Gastrocnemius medialis (tissue), 4 donors: Measurements from ENCODE around the gene LITAFD. TPM values are rescaled to one million over a fixed set of nuclear protein-coding genes. Genes with fewer than 3 reads are reported as not detected.

Experiments used
- ATAC-seq, 2 donors: fragments of 150-250 bp; one replicate each; pipeline ENCODE4 v1.9.1; 2016
- DNase-seq, 2 donors: peaks; one replicate each; pipeline ENCODE4 v3.0.0-alpha.2; 2019
- H3K27ac ChIP-seq, 4 donors: fragments of 200-600 bp; sonication (generic); 1 replicate in 1 of 4; 2 replicates in 3 of 4; pipeline ENCODE4 v1.5.1; 2016 to 2018; ENCODE audit warnings: mild to moderate bottlenecking in 2 of 4, moderate library complexity in 1 of 4
- H3K27me3 ChIP-seq, 3 donors: fragments of 200-600 bp; sonication (generic) in 2 of 3; 1 replicate in 1 of 3; 2 replicates in 2 of 3; pipeline versions ENCODE4 v1.5.1 to v1.6.0; 2016 to 2019; ENCODE audit warnings: mild to moderate bottlenecking in 1 of 3, moderate library complexity in 1 of 3
- H3K36me3 ChIP-seq, 2 donors: fragments of 200-600 bp; sonication (generic) in 1 of 2; one replicate each; pipeline ENCODE4 v1.5.1; 2017 to 2018
- H3K4me1 ChIP-seq, 2 donors: fragments of 200-600 bp; sonication (generic) in 1 of 2; one replicate each; pipeline ENCODE4 v1.5.1; 2016 to 2017; ENCODE audit warnings: mild to moderate bottlenecking in 2 of 2
- H3K4me3 ChIP-seq, 4 donors: fragments of 200-600 bp; sonication (generic) in 3 of 4; 1 replicate in 1 of 4; 2 replicates in 3 of 4; pipeline ENCODE4 v1.5.1; 2016 to 2019; ENCODE audit warnings: mild to moderate bottlenecking in 2 of 4
- H3K9me3 ChIP-seq, 3 donors: fragments of 200-600 bp; sonication (generic) in 2 of 3; 1 replicate in 1 of 3; 2 replicates in 2 of 3; pipeline ENCODE4 v1.5.1; 2016 to 2019
- CTCF ChIP-seq, 5 experiments: fragments of 450-650 bp in 3 of 5; fragments of 200-600 bp in 2 of 5; sonication (generic) in 2 of 5; IDR thresholded peaks in 4 of 5; conservative IDR thresholded peaks in 1 of 5; 1 replicate in 4 of 5; 2 replicates in 1 of 5; pipeline ENCODE4 v1.5.1; 2016 to 2019; ENCODE audit warnings: antibody characterized with exemption in 5 of 5, mild to moderate bottlenecking in 3 of 5, moderate library complexity in 3 of 5
- POLR2A ChIP-seq, 2 donors: fragments of 450-650 bp; IDR thresholded peaks; one replicate each; pipeline ENCODE4 v1.6.1; 2017; ENCODE audit warnings: antibody characterized with exemption in 2 of 2, mild to moderate bottlenecking in 2 of 2, moderate library complexity in 2 of 2
- in situ Hi-C, 4 donors: fragments of 200-750 bp; cut with MboI; loops; one replicate each; pipeline versions ENCODE4 v1.15.0 to v1.8.0; 2017; ENCODE audit warnings: low sequenced_read_pairs in 4 of 4
- intact Hi-C: fragments of 100-400 bp; cut with DNase I; formaldehyde crosslinking; loops from one replicate; pipeline ENCODE4 v1.15.1; 2023; ENCODE audit warnings: low total_unique reads
- total RNA-seq, 4 donors: library from RNA; depleted of rRNA; stranded (reverse); fragments of >200 nt; gene quantifications; one replicate each; pipeline versions ENCODE4 v1.1.0 to v1.2.3, GENCODE V29; 2016

Gene LITAFD
- total RNA-seq, 4 donors from 2014 or later, result not detected

GRCh38 chr16:8851761-8852403, 30.3 kb upstream of the LITAFD start:
- peak overlapping the region in 2 of 4 donors; percentile 10 to 12 for H3K27ac ChIP-seq
- no peaks in the 10 kb centered on the region for H3K27me3 ChIP-seq
- H3K9me3 ChIP-seq, result no peaks in the 10 kb centered on the region
- in situ Hi-C loops, result loop anchor here in 1 of 4 donors (10.0 kb wide), 1 partner anchor 47 kb away; no protein-coding TSS in a partner anchor
- no peak for ATAC-seq
- H3K4me3 ChIP-seq, result no peak overlapping the region
- peaks cover 5 to 7% of the 10 kb centered on the region in 2 donors for H3K4me1 ChIP-seq
- intact Hi-C loops, result no loop called here
- H3K36me3 ChIP-seq, result peaks cover 0 to 57% of the 10 kb centered on the region in 2 donors
- DNase-seq, result no peak
- no peak for TF ChIP-seq CTCF (IDR thresholded peaks at IDR 0.05 in 4 of 5, conservative IDR thresholded peaks at IDR 0.05 in 1 of 5)
- TF ChIP-seq POLR2A (IDR thresholded peaks at IDR 0.05), result no peak

GRCh38 chr16:8852534-8852933, 29.6 kb upstream of the LITAFD start:
- in situ Hi-C loops (loop anchor here in 1 of 4 donors (10.0 kb wide), 1 partner anchor 48 kb away; no protein-coding TSS in a partner anchor), intact Hi-C loops (no loop called here)
- ATAC-seq (no peak), DNase-seq (no peak)
- TF ChIP-seq CTCF (IDR thresholded peaks at IDR 0.05 in 4 of 5, conservative IDR thresholded peaks at IDR 0.05 in 1 of 5) (no peak), POLR2A (IDR thresholded peaks at IDR 0.05) (no peak)
- peaks cover 0 to 57% of the 10 kb centered on the region in 2 donors for H3K36me3 ChIP-seq
- H3K27me3 ChIP-seq, result no peaks in the 10 kb centered on the region
- H3K9me3 ChIP-seq, result no peaks in the 10 kb centered on the region
- H3K4me3 ChIP-seq, result no peak overlapping the region
- peaks cover 5 to 7% of the 10 kb centered on the region in 2 donors for H3K4me1 ChIP-seq
- peak overlapping the region; percentile 12 to 39 (median 25) for H3K27ac ChIP-seq

GRCh38 chr16:8853150-8853549, 29.0 kb upstream of the LITAFD start:
- in situ Hi-C loops (loop anchor here in 1 of 4 donors (10.0 kb wide), 1 partner anchor 48 kb away; no protein-coding TSS in a partner anchor), intact Hi-C loops (no loop called here)
- TF ChIP-seq POLR2A (IDR thresholded peaks at IDR 0.05) (no peak), CTCF (IDR thresholded peaks at IDR 0.05 in 4 of 5, conservative IDR thresholded peaks at IDR 0.05 in 1 of 5) (no peak)
- Histone ChIP-seq H3K4me1 (peaks cover 5 to 7% of the 10 kb centered on the region in 2 donors), H3K9me3 (no peaks in the 10 kb centered on the region), H3K36me3 (peaks cover 0 to 57% of the 10 kb centered on the region in 2 donors), H3K27ac (peak overlapping the region; percentile 12 to 39 (median 25)), H3K27me3 (no peaks in the 10 kb centered on the region), H3K4me3 (no peak overlapping the region)
- no peak for ATAC-seq
- no peak for DNase-seq

- in situ Hi-C loops (loop anchor here in 1 of 4 donors (10.0 kb wide), 1 partner anchor 49 kb away; no protein-coding TSS in a partner anchor), intact Hi-C loops (no loop called here)
- H3K36me3 ChIP-seq, result peaks cover 0 to 61% of the 10 kb centered on the region in 2 donors
- H3K4me3 ChIP-seq, result no peak overlapping the region
- no peaks in the 10 kb centered on the region for H3K9me3 ChIP-seq
- H3K27me3 ChIP-seq, result no peaks in the 10 kb centered on the region
- DNase-seq, result no peak
- peaks cover 5 to 7% of the 10 kb centered on the region in 2 donors for H3K4me1 ChIP-seq
- H3K27ac ChIP-seq, result peak overlapping the region in 2 of 4 donors; percentile 38 to 39
- TF ChIP-seq CTCF (IDR thresholded peaks at IDR 0.05 in 4 of 5, conservative IDR thresholded peaks at IDR 0.05 in 1 of 5) (no peak), POLR2A (IDR thresholded peaks at IDR 0.05) (no peak)
- no peak for ATAC-seq
Observed at GRCh38 chr16:8853611-8854010, 28.5 kb upstream of the LITAFD start.
